WI38 (cell line): Measurements from ENCODE around the gene CELF4.

Experiments used
- H3K4me3 ChIP-seq: 2 replicates; pipeline ENCODE4 v1.5.1; 2011; ENCODE audit warnings: low read depth, mild to moderate bottlenecking, control low read depth, low read length
- CTCF ChIP-seq: IDR thresholded peaks from 2 replicates; pipeline ENCODE4 v1.5.1; 2012; ENCODE audit warnings: low read depth, mild to moderate bottlenecking, control low read depth, low read length

The CELF4 gene

GRCh38 chr18:37314534-37314933, 251.1 kb downstream of the CELF4 start:
- no peak overlapping the region for H3K4me3 ChIP-seq
- TF ChIP-seq CTCF, result no peak

- TF ChIP-seq CTCF, result no peak
- no peak overlapping the region for H3K4me3 ChIP-seq
These were observed 252.0 kb downstream of the CELF4 start for GRCh38 chr18:37313624-37314023.

- H3K4me3 ChIP-seq, result no peak overlapping the region
- TF ChIP-seq CTCF, result no peak
These were observed 255.7 kb downstream of the CELF4 start for GRCh38 chr18:37309861-37310260.

- no peak overlapping the region for H3K4me3 ChIP-seq
- no peak for TF ChIP-seq CTCF
These were observed 256.5 kb downstream of the CELF4 start for GRCh38 chr18:37309059-37309458.

GRCh38 chr18:37307181-37307580, 258.4 kb downstream of the CELF4 start:
- TF ChIP-seq CTCF, result no peak
- no peak overlapping the region for H3K4me3 ChIP-seq

- no peak for TF ChIP-seq CTCF
- no peak overlapping the region for H3K4me3 ChIP-seq
These were observed 259.2 kb downstream of the CELF4 start for GRCh38 chr18:37306432-37306831.

- H3K4me3 ChIP-seq, result no peak overlapping the region
- no peak for TF ChIP-seq CTCF
These were observed 260.5 kb downstream of the CELF4 start for GRCh38 chr18:37305066-37305465.
